PC-3 (cell line): Measurements from ENCODE around the gene HOXC11. TPM values are rescaled to one million over a fixed set of nuclear protein-coding genes. Genes with fewer than 3 reads are reported as not detected.

Experiments used
- ATAC-seq: fragments of 200-7000 bp; cut with Tn5 transposase; 2 replicates; pipeline ENCODE4 v1.9.1; 2020; ENCODE audit warnings: mild to moderate bottlenecking, moderate library complexity
- BruUV-seq: library from RNA; stranded (reverse); fragments of 400-500 nt; replicated peaks from 2 replicates; lab custom pipeline; 2021; lab: Mats Ljungman, UMichigan
- CTCF ChIA-PET: fragments of 300-600 bp; sonication (Branson Sonifier 250); formaldehyde crosslinking; loops from one replicate; lab custom pipeline; 2022; ENCODE audit warnings: antibody characterized with exemption; lab: Charles Lee
- POLR2A ChIA-PET: fragments of 300-600 bp; sonication (Branson Sonifier 250); formaldehyde crosslinking; loops from one replicate; lab custom pipeline; 2022; ENCODE audit warnings: antibody characterized with exemption; ENCODE audit not compliant: unreplicated experiment; lab: Charles Lee
- DNase-seq: peaks from one replicate; pipeline ENCODE4 v3.0.0-alpha.2; 2015
- H2AFZ ChIP-seq: fragments of 300-600 bp; sonication (generic); 2 replicates; pipeline ENCODE4 v1.6.0; 2016; ENCODE audit warnings: antibody characterized with exemption, low read length
- H3F3A ChIP-seq: fragments of 300-600 bp; sonication (generic); one replicate; pipeline ENCODE4 v1.6.0; 2017; ENCODE audit warnings: antibody characterized with exemption, low read length, control low read depth, mild to moderate bottlenecking; ENCODE audit not compliant: unreplicated experiment
- H3K27ac ChIP-seq: fragments of 300-600 bp; sonication (generic); 2 replicates; pipeline ENCODE4 v1.5.1; 2016; ENCODE audit warnings: mild to moderate bottlenecking, low read length
- H3K27me3 ChIP-seq: fragments of 300-600 bp; sonication (generic); 2 replicates; pipeline ENCODE4 v1.6.1; 2016; ENCODE audit warnings: low read length, mixed read lengths
- H3K36me3 ChIP-seq: fragments of 300-600 bp; sonication (generic); 2 replicates; pipeline ENCODE4 v1.6.1; 2016; ENCODE audit warnings: low read depth, mixed run types, low read length, mixed read lengths
- H3K4me1 ChIP-seq: fragments of 300-600 bp; sonication (generic); 2 replicates; pipeline ENCODE4 v1.5.1; 2016; ENCODE audit warnings: low read length; ENCODE audit not compliant: insufficient read depth
- H3K4me2 ChIP-seq: fragments of 300-600 bp; sonication (generic); 2 replicates; pipeline ENCODE4 v1.6.0; 2016; ENCODE audit warnings: low read length
- H3K4me3 ChIP-seq: fragments of 300-600 bp; sonication (generic); 2 replicates; pipeline ENCODE4 v1.5.1; 2016; ENCODE audit warnings: mild to moderate bottlenecking, low read length, mixed read lengths
- H3K79me2 ChIP-seq: fragments of 300-600 bp; sonication (generic); 2 replicates; pipeline ENCODE4 v1.6.1; 2017; ENCODE audit warnings: low read length, mixed read lengths
- H3K9ac ChIP-seq: fragments of 300-600 bp; sonication (generic); 2 replicates; pipeline ENCODE4 v1.6.0; 2016; ENCODE audit warnings: mild to moderate bottlenecking, low read length
- H3K9me2 ChIP-seq: fragments of 300-600 bp; sonication (generic); replicated peaks from 2 replicates; pipeline ENCODE4 v1.6.1; 2016; ENCODE audit warnings: mixed run types, low read length, mixed read lengths
- H3K9me3 ChIP-seq: fragments of 300-600 bp; sonication (generic); 2 replicates; pipeline ENCODE4 v1.6.1; 2016; ENCODE audit warnings: low read length, mixed read lengths
- H4K20me1 ChIP-seq: fragments of 300-600 bp; sonication (generic); 2 replicates; pipeline ENCODE4 v1.6.1; 2016; ENCODE audit warnings: low read length, mixed read lengths
- EZH2 ChIP-seq: fragments of 300-600 bp; sonication (generic); IDR thresholded peaks from one replicate; pipeline ENCODE4 v1.6.1; 2017; ENCODE audit warnings: antibody characterized with exemption, mild to moderate bottlenecking, low read length; ENCODE audit not compliant: unreplicated experiment
- EZH2phosphoT487 ChIP-seq: fragments of 300-600 bp; sonication (generic); IDR thresholded peaks from 2 replicates; pipeline ENCODE4 v1.6.1; 2018; ENCODE audit warnings: mild to moderate bottlenecking, antibody characterized with exemption, low read length, borderline replicate concordance
- intact Hi-C: fragments of 100-400 bp; cut with micrococcal nuclease; formaldehyde crosslinking; loops from 2 replicates; pipeline ENCODE4 v1.9.0; 2023
- total RNA-seq: library from RNA; depleted of rRNA; stranded (reverse); fragments of >200 nt; gene quantifications from 2 replicates; pipeline ENCODE4 v1.2.3, GENCODE V29; 2014
- TF ChIP-seq, protein P1 (sequence below): fragments of 300-600 bp; sonication (generic); conservative IDR thresholded peaks from 2 replicates; pipeline ENCODE4 v1.5.1; 2017; ENCODE audit warnings: antibody characterized with exemption, low read depth, mild to moderate bottlenecking, low read length

Gene HOXC11
- total RNA-seq, 1 experiment from 2014 or later: 0.84 TPM

DNA sequence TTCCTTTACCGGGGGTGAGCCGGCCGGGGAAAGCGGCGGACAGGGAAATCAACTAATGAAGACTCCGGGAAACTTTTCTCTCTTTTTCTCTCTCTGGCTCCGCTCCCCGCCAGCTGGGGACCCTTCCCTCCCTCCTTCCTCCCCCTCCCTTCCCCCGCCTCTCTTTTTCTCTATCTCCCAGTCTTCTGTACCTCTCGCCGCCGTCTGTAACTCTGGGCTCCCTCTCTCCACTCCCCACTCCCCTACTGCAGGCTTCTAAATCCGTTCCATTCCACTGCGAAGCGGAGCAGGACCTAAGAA is 6.9 kb upstream of the HOXC11 start:
- TF ChIP-seq EZH2phosphoT487 (no peak), EZH2 (no peak)
- TF ChIP-seq, protein P1, sequence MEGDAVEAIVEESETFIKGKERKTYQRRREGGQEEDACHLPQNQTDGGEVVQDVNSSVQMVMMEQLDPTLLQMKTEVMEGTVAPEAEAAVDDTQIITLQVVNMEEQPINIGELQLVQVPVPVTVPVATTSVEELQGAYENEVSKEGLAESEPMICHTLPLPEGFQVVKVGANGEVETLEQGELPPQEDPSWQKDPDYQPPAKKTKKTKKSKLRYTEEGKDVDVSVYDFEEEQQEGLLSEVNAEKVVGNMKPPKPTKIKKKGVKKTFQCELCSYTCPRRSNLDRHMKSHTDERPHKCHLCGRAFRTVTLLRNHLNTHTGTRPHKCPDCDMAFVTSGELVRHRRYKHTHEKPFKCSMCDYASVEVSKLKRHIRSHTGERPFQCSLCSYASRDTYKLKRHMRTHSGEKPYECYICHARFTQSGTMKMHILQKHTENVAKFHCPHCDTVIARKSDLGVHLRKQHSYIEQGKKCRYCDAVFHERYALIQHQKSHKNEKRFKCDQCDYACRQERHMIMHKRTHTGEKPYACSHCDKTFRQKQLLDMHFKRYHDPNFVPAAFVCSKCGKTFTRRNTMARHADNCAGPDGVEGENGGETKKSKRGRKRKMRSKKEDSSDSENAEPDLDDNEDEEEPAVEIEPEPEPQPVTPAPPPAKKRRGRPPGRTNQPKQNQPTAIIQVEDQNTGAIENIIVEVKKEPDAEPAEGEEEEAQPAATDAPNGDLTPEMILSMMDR: no peak
- no peak overlapping the region for H2AFZ ChIP-seq
- no peaks in the 10 kb centered on the region for H3K9me3 ChIP-seq
- no peak overlapping the region for H3K9ac ChIP-seq
- ATAC-seq: no peak
- intact Hi-C loops: no loop called here
- POLR2A ChIA-PET: no interaction called here
- CTCF ChIA-PET: no interaction called here
- BruUV-seq: no TSS peak
- no peaks in the 10 kb centered on the region for H3K9me2 ChIP-seq
- no peaks in the 10 kb centered on the region for H3F3A ChIP-seq
- no peak overlapping the region for H3K4me3 ChIP-seq
- no peak for DNase-seq
- no peak overlapping the region for H3K4me2 ChIP-seq
- no peaks in the 10 kb centered on the region for H3K27me3 ChIP-seq
- no peaks in the 10 kb centered on the region for H3K36me3 ChIP-seq
- H4K20me1 ChIP-seq: no peaks in the 10 kb centered on the region
- H3K79me2 ChIP-seq: no peaks in the 10 kb centered on the region
- H3K27ac ChIP-seq: no peak overlapping the region
- H3K4me1 ChIP-seq: no peaks in the 10 kb centered on the region

GRCh38 chr12:53966385-53967133 is 6.4 kb upstream of the HOXC11 start:
- BruUV-seq: no TSS peak
- no peak overlapping the region for H2AFZ ChIP-seq
- POLR2A ChIA-PET: no interaction called here
- H3K27ac ChIP-seq: no peak overlapping the region
- CTCF ChIA-PET: no interaction called here
- H3K36me3 ChIP-seq: no peaks in the 10 kb centered on the region
- H4K20me1 ChIP-seq: no peaks in the 10 kb centered on the region
- H3K4me1 ChIP-seq: no peaks in the 10 kb centered on the region
- ATAC-seq (no peak), DNase-seq (no peak)
- no peaks in the 10 kb centered on the region for H3K27me3 ChIP-seq
- H3F3A ChIP-seq: no peaks in the 10 kb centered on the region
- H3K79me2 ChIP-seq: no peaks in the 10 kb centered on the region
- H3K9ac ChIP-seq: no peak overlapping the region
- intact Hi-C loops: no loop called here
- TF ChIP-seq EZH2phosphoT487: no peak
- TF ChIP-seq EZH2: no peak
- TF ChIP-seq, protein P1: no peak
- H3K9me2 ChIP-seq: no peaks in the 10 kb centered on the region
- no peak overlapping the region for H3K4me2 ChIP-seq
- no peak overlapping the region for H3K4me3 ChIP-seq
- no peaks in the 10 kb centered on the region for H3K9me3 ChIP-seq

GRCh38 chr12:53967421-53967925 is 5.5 kb upstream of the HOXC11 start:
- H3K9me3 ChIP-seq: no peaks in the 10 kb centered on the region
- H2AFZ ChIP-seq: no peak overlapping the region
- H3F3A ChIP-seq: no peaks in the 10 kb centered on the region
- DNase-seq (no peak), ATAC-seq (no peak)
- H3K4me2 ChIP-seq: no peak overlapping the region
- no peak overlapping the region for H3K4me3 ChIP-seq
- H3K9ac ChIP-seq: no peak overlapping the region
- no peaks in the 10 kb centered on the region for H3K36me3 ChIP-seq
- BruUV-seq: no TSS peak
- peaks cover 7% of the 10 kb centered on the region for H3K4me1 ChIP-seq
- intact Hi-C loops: no loop called here
- TF ChIP-seq EZH2phosphoT487 (no peak), EZH2 (no peak)
- TF ChIP-seq, protein P1: no peak
- no peaks in the 10 kb centered on the region for H3K79me2 ChIP-seq
- ChIA-PET CTCF (interaction anchor here (0.7 kb wide), 1 partner anchor 10 kb away, joined by 3 read pairs; no protein-coding TSS in a partner anchor), POLR2A (no interaction called here)
- no peaks in the 10 kb centered on the region for H4K20me1 ChIP-seq
- no peaks in the 10 kb centered on the region for H3K9me2 ChIP-seq
- no peak overlapping the region for H3K27ac ChIP-seq
- H3K27me3 ChIP-seq: no peaks in the 10 kb centered on the region
